OCI-LY7 (cell line): ENCODE data around the gene CMTM1. TPM values are rescaled to one million over a fixed set of nuclear protein-coding genes. Genes with fewer than 3 reads are reported as not detected.

Experiments used
- BruUV-seq: library from RNA; stranded (reverse); fragments of 400-500 nt; replicated peaks from 2 replicates; lab custom pipeline; 2021; lab: Mats Ljungman, UMichigan
- CTCF ChIA-PET: fragments of 300-600 bp; sonication (Branson Sonifier 250); formaldehyde crosslinking; loops from one replicate; lab custom pipeline; 2022; ENCODE audit warnings: antibody characterized with exemption; ENCODE audit not compliant: unreplicated experiment; lab: Charles Lee
- POLR2A ChIA-PET: fragments of 300-600 bp; sonication (Branson Sonifier 250); formaldehyde crosslinking; loops from one replicate; lab custom pipeline; 2022; ENCODE audit warnings: antibody characterized with exemption; lab: Charles Lee
- DNase-seq: peaks from one replicate; pipeline ENCODE4 v3.0.0-alpha.2; 2015; ENCODE audit warnings: low spot score
- H2AFZ ChIP-seq: fragments of 200-600 bp; sonication (generic), shearing (Covaris generic); 2 replicates; pipeline ENCODE4 v1.6.1; 2014; ENCODE audit warnings: mild to moderate bottlenecking, antibody characterized with exemption, low read length, moderate library complexity
- H3K27ac ChIP-seq: fragments of 200-600 bp; sonication (generic); 2 replicates; pipeline ENCODE4 v1.5.1; 2014; ENCODE audit warnings: mixed run types, low read depth, mild to moderate bottlenecking, moderate library complexity, low read length, inconsistent platforms; ENCODE audit not compliant: poor library complexity, severe bottlenecking
- H3K36me3 ChIP-seq: fragments of 200-600 bp; sonication (generic); 2 replicates; pipeline ENCODE4 v1.6.1; 2014; ENCODE audit warnings: mild to moderate bottlenecking, antibody characterized with exemption, low read length, moderate library complexity, mixed read lengths; ENCODE audit not compliant: insufficient read depth
- H3K4me1 ChIP-seq: fragments of 200-600 bp; sonication (generic); 2 replicates; pipeline ENCODE4 v1.5.1; 2014; ENCODE audit warnings: mild to moderate bottlenecking, low read length; ENCODE audit not compliant: insufficient read depth, poor library complexity, severe bottlenecking
- H3K4me2 ChIP-seq: fragments of 200-600 bp; sonication (generic); 2 replicates; pipeline ENCODE4 v1.6.1; 2014; ENCODE audit warnings: mild to moderate bottlenecking, low read length
- H3K4me3 ChIP-seq: fragments of 200-600 bp; sonication (generic); 2 replicates; pipeline ENCODE4 v1.5.1; 2014; ENCODE audit warnings: mild to moderate bottlenecking, low read depth, low read length; ENCODE audit not compliant: poor library complexity, severe bottlenecking
- H3K79me2 ChIP-seq: fragments of 200-600 bp; sonication (generic); 2 replicates; pipeline ENCODE4 v1.6.1; 2016; ENCODE audit warnings: low read depth, mild to moderate bottlenecking, low read length, moderate library complexity, mixed read lengths; ENCODE audit not compliant: insufficient read depth
- H3K9me2 ChIP-seq: fragments of 200-600 bp; sonication (generic); 2 replicates; pipeline ENCODE4 v1.6.1; 2016; ENCODE audit warnings: mild to moderate bottlenecking, low read length, mixed read lengths; ENCODE audit not compliant: insufficient read depth
- H3K9me3 ChIP-seq: fragments of 200-600 bp; sonication (generic); 2 replicates; pipeline ENCODE4 v1.6.1; 2014; ENCODE audit warnings: mild to moderate bottlenecking, mixed run types, low read length, mixed read lengths
- H4K20me1 ChIP-seq: fragments of 200-600 bp; sonication (generic); 2 replicates; pipeline ENCODE4 v1.6.1; 2014; ENCODE audit warnings: mild to moderate bottlenecking, antibody characterized with exemption, low read length, moderate library complexity, mixed read lengths; ENCODE audit not compliant: insufficient read depth
- EZH2phosphoT487 ChIP-seq: fragments of 200-600 bp; sonication (generic); IDR thresholded peaks from 2 replicates; pipeline ENCODE4 v1.6.1; 2018; ENCODE audit warnings: low read depth, borderline replicate concordance, mild to moderate bottlenecking, mixed run types, antibody characterized with exemption, low read length, moderate library complexity, mixed read lengths
- intact Hi-C: fragments of 100-400 bp; cut with micrococcal nuclease; formaldehyde crosslinking; loops from one replicate; pipeline ENCODE4 v1.10.0; 2022; ENCODE audit not compliant: unreplicated experiment
- total RNA-seq, 2 experiments: library from RNA; depleted of rRNA in 1 of 2; stranded (reverse); fragments of >200 nt in 1 of 2; shearing (Covaris generic) in 1 of 2; gene quantifications; 2 replicates each; pipeline ENCODE4 v1.2.3, GENCODE V29; 2014 to 2022
- TF ChIP-seq, protein P1 (sequence below): fragments of 200-600 bp; sonication (generic); conservative IDR thresholded peaks from 2 replicates; pipeline ENCODE4 v1.5.1; 2014; ENCODE audit warnings: mild to moderate bottlenecking, antibody characterized with exemption, low read length, moderate library complexity, mixed read lengths

Gene CMTM1
- total RNA-seq, 2 experiments from 2014 or later, result 8.5 to 10.6 TPM

- Histone ChIP-seq H3K9me2 (no peaks in the 10 kb centered on the region), H3K4me2 (no peak overlapping the region), H3K9me3 (no peaks in the 10 kb centered on the region), H3K4me1 (no peaks in the 10 kb centered on the region), H2AFZ (no peak overlapping the region), H3K4me3 (no peak overlapping the region), H3K36me3 (peaks cover 46% of the 10 kb centered on the region), H4K20me1 (no peaks in the 10 kb centered on the region), H3K27ac (no peak overlapping the region), H3K79me2 (no peaks in the 10 kb centered on the region)
- TF ChIP-seq, protein P1, sequence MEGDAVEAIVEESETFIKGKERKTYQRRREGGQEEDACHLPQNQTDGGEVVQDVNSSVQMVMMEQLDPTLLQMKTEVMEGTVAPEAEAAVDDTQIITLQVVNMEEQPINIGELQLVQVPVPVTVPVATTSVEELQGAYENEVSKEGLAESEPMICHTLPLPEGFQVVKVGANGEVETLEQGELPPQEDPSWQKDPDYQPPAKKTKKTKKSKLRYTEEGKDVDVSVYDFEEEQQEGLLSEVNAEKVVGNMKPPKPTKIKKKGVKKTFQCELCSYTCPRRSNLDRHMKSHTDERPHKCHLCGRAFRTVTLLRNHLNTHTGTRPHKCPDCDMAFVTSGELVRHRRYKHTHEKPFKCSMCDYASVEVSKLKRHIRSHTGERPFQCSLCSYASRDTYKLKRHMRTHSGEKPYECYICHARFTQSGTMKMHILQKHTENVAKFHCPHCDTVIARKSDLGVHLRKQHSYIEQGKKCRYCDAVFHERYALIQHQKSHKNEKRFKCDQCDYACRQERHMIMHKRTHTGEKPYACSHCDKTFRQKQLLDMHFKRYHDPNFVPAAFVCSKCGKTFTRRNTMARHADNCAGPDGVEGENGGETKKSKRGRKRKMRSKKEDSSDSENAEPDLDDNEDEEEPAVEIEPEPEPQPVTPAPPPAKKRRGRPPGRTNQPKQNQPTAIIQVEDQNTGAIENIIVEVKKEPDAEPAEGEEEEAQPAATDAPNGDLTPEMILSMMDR, result no peak
- no peak for TF ChIP-seq EZH2phosphoT487
- no peak for DNase-seq
- ChIA-PET CTCF (no interaction called here), POLR2A (no interaction called here)
- BruUV-seq, result no TSS peak
- intact Hi-C loops, result no loop called here
These were observed 2.1 kb downstream of the CMTM1 start for GRCh38 chr16:66568355-66568754.

DNA sequence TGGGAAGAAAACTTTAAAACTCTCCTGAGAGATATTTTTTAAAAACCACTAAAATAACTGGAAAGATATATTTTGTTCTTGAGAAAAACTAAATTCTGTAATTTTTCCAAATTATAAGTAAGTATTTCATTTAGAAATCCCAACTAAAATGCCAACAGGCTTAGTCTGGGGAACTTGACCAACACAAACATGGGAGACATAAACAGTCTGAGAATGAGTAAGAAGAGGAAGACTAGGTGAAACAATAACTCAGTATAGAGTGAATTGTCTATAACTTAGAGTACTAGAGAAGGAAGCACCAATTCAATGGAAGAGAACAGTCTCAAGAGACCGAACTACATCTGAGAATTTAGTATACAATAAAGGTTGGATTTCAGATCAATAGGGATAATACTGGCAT lies 2.9 kb downstream of the CMTM1 start:
- H3K4me3 ChIP-seq, result no peak overlapping the region
- H3K27ac ChIP-seq, result no peak overlapping the region
- H2AFZ ChIP-seq, result no peak overlapping the region
- peaks cover 38% of the 10 kb centered on the region for H3K36me3 ChIP-seq
- no peak for DNase-seq
- intact Hi-C loops, result no loop called here
- no peaks in the 10 kb centered on the region for H3K9me3 ChIP-seq
- H3K9me2 ChIP-seq, result no peaks in the 10 kb centered on the region
- H3K4me1 ChIP-seq, result no peaks in the 10 kb centered on the region
- no peak overlapping the region for H3K4me2 ChIP-seq
- no peak for TF ChIP-seq EZH2phosphoT487
- TF ChIP-seq, protein P1, result no peak
- ChIA-PET CTCF (no interaction called here), POLR2A (interaction anchor here (0.5 kb wide), 1 partner anchor 240 kb away, joined by 4 read pairs; no protein-coding TSS in a partner anchor)
- H4K20me1 ChIP-seq, result no peaks in the 10 kb centered on the region
- no TSS peak for BruUV-seq
- no peaks in the 10 kb centered on the region for H3K79me2 ChIP-seq

DNA sequence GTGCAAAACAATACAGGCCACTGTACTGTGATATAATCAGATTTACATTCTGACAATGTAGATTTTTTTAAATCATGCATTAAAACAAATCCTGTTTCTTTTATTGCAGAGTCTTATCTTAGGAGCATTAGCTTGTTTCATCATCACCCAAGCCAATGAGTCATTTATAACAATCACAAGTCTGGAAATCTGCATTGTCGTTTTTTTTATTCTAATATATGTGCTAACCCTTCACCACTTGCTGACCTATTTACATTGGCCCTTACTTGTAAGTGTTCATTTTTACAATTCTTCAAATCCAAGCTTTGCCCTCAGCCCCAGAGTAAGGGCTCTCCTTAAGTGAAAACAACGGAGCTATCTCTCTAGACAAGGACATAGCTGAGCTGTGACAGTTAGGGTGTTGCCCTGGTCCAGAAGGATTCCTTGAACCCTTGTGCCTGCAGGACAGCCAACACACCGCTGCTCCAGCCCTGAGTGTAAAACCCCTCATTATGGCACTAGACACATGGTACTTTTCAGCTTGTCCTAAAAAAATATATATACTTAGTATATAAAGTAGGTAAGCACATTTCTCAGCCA lies 3.7 kb downstream of the CMTM1 start:
- DNase-seq, result no peak
- BruUV-seq, result no TSS peak
- no peaks in the 10 kb centered on the region for H3K4me1 ChIP-seq
- no peak overlapping the region for H3K27ac ChIP-seq
- H3K4me3 ChIP-seq, result no peak overlapping the region
- no peak overlapping the region for H2AFZ ChIP-seq
- H3K79me2 ChIP-seq, result no peaks in the 10 kb centered on the region
- H3K4me2 ChIP-seq, result no peak overlapping the region
- H3K9me3 ChIP-seq, result no peaks in the 10 kb centered on the region
- CTCF ChIA-PET, result no interaction called here
- intact Hi-C loops, result no loop called here
- no peaks in the 10 kb centered on the region for H3K9me2 ChIP-seq
- peaks cover 33% of the 10 kb centered on the region for H3K36me3 ChIP-seq
- TF ChIP-seq, protein P1, result no peak
- TF ChIP-seq EZH2phosphoT487, result no peak
- POLR2A ChIA-PET, result interaction anchor here (0.5 to 1.4 kb wide), 2 partner anchors 12 to 240 kb away, joined by 4 to 7 read pairs; no protein-coding TSS in a partner anchor
- H4K20me1 ChIP-seq, result no peaks in the 10 kb centered on the region
